Prostate gland (tissue), 2 donors: ENCODE data around the gene TMEM38A. TPM values are rescaled to one million over a fixed set of nuclear protein-coding genes. Genes with fewer than 3 reads are reported as not detected.
A peak's percentile ranks its signal among the peaks of the same experiment; 100 is the strongest.

Experiments
- DNase-seq: peaks from one replicate; pipeline ENCODE4 v3.0.0-alpha.2; 2019; ENCODE audit warnings: low spot score
- H3K27ac ChIP-seq, 2 donors: fragments of 200-600 bp; sonication (generic); 2 replicates each; pipeline ENCODE4 v1.5.1; 2017 to 2019
- H3K27me3 ChIP-seq: fragments of 200-600 bp; sonication (generic); replicated peaks from 2 replicates; pipeline ENCODE4 v1.5.1; 2019; ENCODE audit not compliant: insufficient read depth
- H3K36me3 ChIP-seq, 2 donors: fragments of 200-600 bp; sonication (generic); 1 replicate in 1 of 2; 2 replicates in 1 of 2; pipeline versions ENCODE4 v1.5.1 to v1.8.1; 2017 to 2019
- H3K4me1 ChIP-seq: fragments of 200-600 bp; sonication (generic); replicated peaks from 2 replicates; pipeline ENCODE4 v1.5.1; 2019
- H3K4me3 ChIP-seq, 2 donors: fragments of 200-600 bp; sonication (generic); 2 replicates each; pipeline ENCODE4 v1.5.1; 2017 to 2019
- H3K9me3 ChIP-seq: fragments of 200-600 bp; sonication (generic); 2 replicates; pipeline ENCODE4 v1.5.1; 2017
- CTCF ChIP-seq, 4 experiments: fragments of 200-600 bp in 2 of 4; fragments of 450-650 bp in 2 of 4; sonication (generic) in 2 of 4; IDR thresholded peaks; 1 replicate in 3 of 4; 2 replicates in 1 of 4; pipeline ENCODE4 v1.5.1; 2016 to 2019; ENCODE audit warnings: antibody characterized with exemption in 4 of 4, mild to moderate bottlenecking in 2 of 4, moderate library complexity in 2 of 4
- POLR2A ChIP-seq: fragments of 450-650 bp; IDR thresholded peaks from one replicate; pipeline ENCODE4 v1.6.1; 2016; ENCODE audit warnings: antibody characterized with exemption, mild to moderate bottlenecking
- POLR2AphosphoS5 ChIP-seq: sonication (generic); formaldehyde crosslinking; IDR thresholded peaks from one replicate; pipeline ENCODE4 v1.6.1; 2017; ENCODE audit warnings: antibody characterized with exemption
- WGBS: methylation state at CpG from one replicate; pipeline ENCODE4 v1.1.5; 2018; 5-methylcytosine and 5-hydroxymethylcytosine counted together
- intact Hi-C: fragments of 100-400 bp; cut with DNase I; formaldehyde crosslinking; loops from one replicate; pipeline ENCODE4 v1.14.2; 2022
- total RNA-seq, 2 donors: library from RNA; depleted of rRNA; stranded (reverse); fragments of >200 nt; gene quantifications; one replicate each; pipeline ENCODE4 v1.1.0, GENCODE V29; 2016

The TMEM38A gene
- 10 to 100 TPM; 11.7 to 20.6 TPM for total RNA-seq

- no peaks in the 10 kb centered on the region for H3K9me3 ChIP-seq
- H3K4me1 ChIP-seq = peaks cover 10% of the 10 kb centered on the region
- intact Hi-C loops = no loop called here
- H3K4me3 ChIP-seq = peak within 1 kb of the TSS; percentile 41 to 82
- peak within 1 kb of the TSS; percentile 77 to 95 for H3K27ac ChIP-seq
- peak; percentile 41 for DNase-seq
- H3K36me3 ChIP-seq = no peaks in the 10 kb centered on the region
- WGBS = 2% methylated on average over 25 of the region's 76 CpGs
- no peaks in the 10 kb centered on the region for H3K27me3 ChIP-seq
- no peak for TF ChIP-seq CTCF (IDR thresholded peaks at IDR 0.05)
- no peak for TF ChIP-seq POLR2AphosphoS5
- TF ChIP-seq POLR2A = peak; percentile 56
These were observed at the start of gene TMEM38A for GRCh38 chr19:16660763-16661479. Gene TMEM38A (plus strand): TSS chr19:16661139. CDS start chr19:16661218, 79 bp downstream.

- Histone ChIP-seq H3K27ac (peak overlapping the region; percentile 48 to 53), H3K36me3 (no peaks in the 10 kb centered on the region), H3K27me3 (no peaks in the 10 kb centered on the region), H3K4me3 (no peak overlapping the region), H3K4me1 (peaks cover 20% of the 10 kb centered on the region), H3K9me3 (no peaks in the 10 kb centered on the region)
- TF ChIP-seq CTCF (IDR thresholded peaks at IDR 0.05) (no peak), POLR2AphosphoS5 (no peak), POLR2A (no peak)
- WGBS = 46% methylated on average over 3 of the region's 3 CpGs
- DNase-seq = no peak
- intact Hi-C loops = no loop called here
These were observed 48.3 kb upstream of the TMEM38A start for GRCh38 chr19:16612636-16613035.

GRCh38 chr19:16613841-16614240 is 47.1 kb upstream of the TMEM38A start:
- DNase-seq = no peak
- H3K27ac ChIP-seq = peak overlapping the region in 1 of 2 donors; percentile 53
- no peaks in the 10 kb centered on the region for H3K9me3 ChIP-seq
- H3K27me3 ChIP-seq = no peaks in the 10 kb centered on the region
- no peaks in the 10 kb centered on the region for H3K36me3 ChIP-seq
- TF ChIP-seq POLR2A (no peak), CTCF (IDR thresholded peaks at IDR 0.05) (no peak), POLR2AphosphoS5 (no peak)
- peaks cover 15% of the 10 kb centered on the region for H3K4me1 ChIP-seq
- intact Hi-C loops = no loop called here
- WGBS = 89% methylated on average over 2 of the region's 2 CpGs
- H3K4me3 ChIP-seq = no peak overlapping the region

GRCh38 chr19:16614941-16615340 is 46.0 kb upstream of the TMEM38A start:
- Histone ChIP-seq H3K9me3 (no peaks in the 10 kb centered on the region), H3K4me3 (no peak overlapping the region), H3K4me1 (peaks cover 15% of the 10 kb centered on the region), H3K27ac (peak overlapping the region; percentile 37 to 53), H3K27me3 (no peaks in the 10 kb centered on the region), H3K36me3 (no peaks in the 10 kb centered on the region)
- WGBS = 40% methylated on average over 2 of the region's 2 CpGs
- peak; percentile 37 for DNase-seq
- intact Hi-C loops = no loop called here
- TF ChIP-seq POLR2AphosphoS5 = peak; percentile 56
- TF ChIP-seq CTCF (IDR thresholded peaks at IDR 0.05) = no peak

GRCh38 chr19:16615808-16616207 is 45.1 kb upstream of the TMEM38A start:
- DNase-seq = no peak
- WGBS = 44% methylated on average over 1 of the region's 1 CpG
- no peak overlapping the region for H3K4me3 ChIP-seq
- peak overlapping the region in 1 of 2 donors; percentile 32 for H3K27ac ChIP-seq
- H3K4me1 ChIP-seq = peaks cover 18% of the 10 kb centered on the region
- H3K9me3 ChIP-seq = no peaks in the 10 kb centered on the region
- no peak for TF ChIP-seq CTCF (IDR thresholded peaks at IDR 0.05)
- no peak for TF ChIP-seq POLR2A
- no peak for TF ChIP-seq POLR2AphosphoS5
- no peaks in the 10 kb centered on the region for H3K27me3 ChIP-seq
- intact Hi-C loops = no loop called here
- no peaks in the 10 kb centered on the region for H3K36me3 ChIP-seq
